HepG2 (cell line): Measurements from ENCODE around the gene ATP6V1F.

Source experiments
- HOXA9 ChIP-seq: sonication (generic); formaldehyde crosslinking; IDR thresholded peaks from 2 replicates; pipeline ENCODE4 v1.8.1; 2022; ENCODE audit warnings: missing genetic modification reagents, mild to moderate bottlenecking, moderate library complexity, borderline replicate concordance
- ZFP36 ChIP-seq: fragments of 150-350 bp; IDR thresholded peaks from 2 replicates; pipeline ENCODE4 v1.6.1; 2018; ENCODE audit warnings: borderline replicate concordance, low read length, low read depth; ENCODE audit not compliant: partially characterized antibody
- ZNF253 ChIP-seq: sonication (generic); formaldehyde crosslinking; IDR thresholded peaks from 2 replicates; pipeline ENCODE4 v1.8.0; 2022; ENCODE audit warnings: mild to moderate bottlenecking, missing genetic modification reagents, borderline replicate concordance
- TF ChIP-seq, protein P1 (sequence below): IDR thresholded peaks from 2 replicates; pipeline ENCODE4 v1.6.1; 2016; ENCODE audit warnings: mild to moderate bottlenecking
- TF ChIP-seq, protein P2 (sequence below): IDR thresholded peaks from 2 replicates; pipeline ENCODE4 v1.6.1; 2012; ENCODE audit warnings: low read length, improper control_type of control experiment

GRCh38 chr7:128868624-128869137, 6.0 kb downstream of the ATP6V1F start:
- TF ChIP-seq, protein P1, sequence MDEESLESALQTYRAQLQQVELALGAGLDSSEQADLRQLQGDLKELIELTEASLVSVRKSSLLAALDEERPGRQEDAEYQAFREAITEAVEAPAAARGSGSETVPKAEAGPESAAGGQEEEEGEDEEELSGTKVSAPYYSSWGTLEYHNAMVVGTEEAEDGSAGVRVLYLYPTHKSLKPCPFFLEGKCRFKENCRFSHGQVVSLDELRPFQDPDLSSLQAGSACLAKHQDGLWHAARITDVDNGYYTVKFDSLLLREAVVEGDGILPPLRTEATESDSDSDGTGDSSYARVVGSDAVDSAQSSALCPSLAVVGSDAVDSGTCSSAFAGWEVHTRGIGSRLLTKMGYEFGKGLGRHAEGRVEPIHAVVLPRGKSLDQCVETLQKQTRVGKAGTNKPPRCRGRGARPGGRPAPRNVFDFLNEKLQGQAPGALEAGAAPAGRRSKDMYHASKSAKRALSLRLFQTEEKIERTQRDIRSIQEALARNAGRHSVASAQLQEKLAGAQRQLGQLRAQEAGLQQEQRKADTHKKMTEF, result no peak
- no peak for TF ChIP-seq ZFP36
- no peak for TF ChIP-seq HOXA9 (CRISPR knock-in tag)
- TF ChIP-seq, protein P2, sequence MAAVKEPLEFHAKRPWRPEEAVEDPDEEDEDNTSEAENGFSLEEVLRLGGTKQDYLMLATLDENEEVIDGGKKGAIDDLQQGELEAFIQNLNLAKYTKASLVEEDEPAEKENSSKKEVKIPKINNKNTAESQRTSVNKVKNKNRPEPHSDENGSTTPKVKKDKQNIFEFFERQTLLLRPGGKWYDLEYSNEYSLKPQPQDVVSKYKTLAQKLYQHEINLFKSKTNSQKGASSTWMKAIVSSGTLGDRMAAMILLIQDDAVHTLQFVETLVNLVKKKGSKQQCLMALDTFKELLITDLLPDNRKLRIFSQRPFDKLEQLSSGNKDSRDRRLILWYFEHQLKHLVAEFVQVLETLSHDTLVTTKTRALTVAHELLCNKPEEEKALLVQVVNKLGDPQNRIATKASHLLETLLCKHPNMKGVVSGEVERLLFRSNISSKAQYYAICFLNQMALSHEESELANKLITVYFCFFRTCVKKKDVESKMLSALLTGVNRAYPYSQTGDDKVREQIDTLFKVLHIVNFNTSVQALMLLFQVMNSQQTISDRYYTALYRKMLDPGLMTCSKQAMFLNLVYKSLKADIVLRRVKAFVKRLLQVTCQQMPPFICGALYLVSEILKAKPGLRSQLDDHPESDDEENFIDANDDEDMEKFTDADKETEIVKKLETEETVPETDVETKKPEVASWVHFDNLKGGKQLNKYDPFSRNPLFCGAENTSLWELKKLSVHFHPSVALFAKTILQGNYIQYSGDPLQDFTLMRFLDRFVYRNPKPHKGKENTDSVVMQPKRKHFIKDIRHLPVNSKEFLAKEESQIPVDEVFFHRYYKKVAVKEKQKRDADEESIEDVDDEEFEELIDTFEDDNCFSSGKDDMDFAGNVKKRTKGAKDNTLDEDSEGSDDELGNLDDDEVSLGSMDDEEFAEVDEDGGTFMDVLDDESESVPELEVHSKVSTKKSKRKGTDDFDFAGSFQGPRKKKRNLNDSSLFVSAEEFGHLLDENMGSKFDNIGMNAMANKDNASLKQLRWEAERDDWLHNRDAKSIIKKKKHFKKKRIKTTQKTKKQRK, result no peak
- TF ChIP-seq ZNF253, result no peak
